NCI-H446 (cell line): ENCODE measurements around the gene DCC.

Source experiments
- DNase-seq, 2 experiments: peaks; one replicate each; lab custom pipeline; 2025; lab: John Stamatoyannopoulos, UW

The DCC gene

DNA sequence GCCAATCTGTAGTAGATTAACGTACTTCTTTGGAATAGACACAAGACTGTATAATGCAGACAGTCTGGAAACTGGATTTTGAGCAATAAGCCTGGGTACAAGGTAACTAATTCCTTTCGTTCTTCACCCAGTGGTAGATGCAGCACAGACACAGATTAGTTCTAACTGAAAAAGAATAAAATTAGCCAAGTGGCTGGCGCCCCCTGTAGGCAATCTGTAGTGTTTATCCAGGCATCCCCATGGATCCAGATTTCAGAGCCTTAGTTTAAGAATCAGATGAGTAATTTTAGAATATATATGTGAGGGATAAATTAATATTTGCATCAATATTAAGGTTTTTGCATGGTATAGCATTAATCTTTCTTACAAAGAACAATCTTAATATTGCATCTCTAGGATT, 563.9 kb downstream of the DCC start:
- DNase-seq = peak; percentile 51 to 73

DNA sequence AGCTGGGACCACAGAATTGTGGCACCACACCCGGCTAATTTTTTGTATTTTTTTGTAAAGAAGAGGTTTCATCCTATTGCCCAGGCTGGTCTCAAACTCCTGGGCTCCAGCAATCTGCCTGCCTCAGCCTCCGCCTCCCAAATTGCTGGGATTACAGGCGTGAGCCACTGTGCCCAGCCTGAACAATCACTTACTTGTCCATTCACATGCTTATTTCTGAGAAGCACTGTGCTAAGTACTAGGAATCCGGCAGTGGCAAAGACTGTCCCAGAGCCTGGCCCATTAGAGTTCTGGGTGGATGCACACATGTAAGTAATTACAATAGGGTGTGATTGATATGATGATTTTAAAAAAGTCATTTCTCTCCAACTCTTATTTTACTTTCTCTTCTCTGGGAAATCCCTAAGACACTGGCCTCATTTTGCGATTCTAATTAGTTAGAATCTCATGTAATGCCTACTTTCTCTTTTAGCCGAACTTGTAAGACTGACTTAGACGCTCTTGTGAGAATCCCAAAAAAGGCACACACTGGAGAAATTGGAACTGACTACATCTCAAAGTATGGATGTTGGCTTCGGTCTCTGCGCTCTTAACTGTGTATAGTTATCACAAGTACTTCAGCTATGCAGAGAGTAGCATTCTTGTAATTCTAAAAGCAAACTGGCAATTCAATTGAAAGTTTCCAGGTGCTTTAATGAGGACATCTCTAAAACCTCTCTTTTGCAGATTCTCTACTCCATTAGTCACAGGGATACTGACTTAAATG, 567.7 kb downstream of the DCC start:
- no peak for DNase-seq

DNA sequence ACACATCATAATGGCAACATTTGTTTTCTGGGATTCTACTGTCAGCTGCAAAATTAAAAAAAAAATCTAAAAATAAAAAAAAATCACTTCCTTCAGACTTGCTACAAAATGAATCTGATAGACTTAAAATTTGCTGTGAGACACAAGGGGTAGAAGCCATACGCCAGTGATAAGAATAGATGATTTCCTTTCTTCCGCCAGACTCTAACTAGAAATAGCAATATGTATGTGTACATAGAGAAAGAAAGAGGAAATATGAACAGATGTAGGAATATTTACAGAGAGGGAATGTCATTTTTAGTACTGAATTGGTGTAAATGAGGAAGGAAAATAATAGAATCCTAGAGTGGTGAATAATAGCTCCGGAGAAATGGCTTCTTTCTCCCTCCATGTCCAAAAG, 574.2 kb downstream of the DCC start:
- DNase-seq = no peak

DNA sequence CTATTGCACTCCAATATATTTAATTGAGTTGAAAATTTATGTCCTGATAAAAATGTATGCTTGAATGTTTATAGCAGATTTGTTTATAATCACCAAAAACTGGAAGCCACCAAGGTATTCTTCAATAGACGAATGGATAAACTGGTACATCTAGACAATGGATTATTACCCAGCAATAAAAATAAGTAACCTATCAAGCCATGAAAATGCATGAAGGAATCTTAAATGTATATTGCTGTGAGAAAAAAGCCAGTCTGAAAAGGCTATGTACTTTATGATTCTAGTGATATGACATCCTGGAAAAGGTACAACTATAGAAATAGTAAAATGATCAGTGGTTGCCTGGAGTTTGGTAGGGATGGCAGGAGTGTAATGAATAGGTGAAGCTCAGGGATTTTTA, 580.7 kb downstream of the DCC start:
- DNase-seq = no peak

DNA sequence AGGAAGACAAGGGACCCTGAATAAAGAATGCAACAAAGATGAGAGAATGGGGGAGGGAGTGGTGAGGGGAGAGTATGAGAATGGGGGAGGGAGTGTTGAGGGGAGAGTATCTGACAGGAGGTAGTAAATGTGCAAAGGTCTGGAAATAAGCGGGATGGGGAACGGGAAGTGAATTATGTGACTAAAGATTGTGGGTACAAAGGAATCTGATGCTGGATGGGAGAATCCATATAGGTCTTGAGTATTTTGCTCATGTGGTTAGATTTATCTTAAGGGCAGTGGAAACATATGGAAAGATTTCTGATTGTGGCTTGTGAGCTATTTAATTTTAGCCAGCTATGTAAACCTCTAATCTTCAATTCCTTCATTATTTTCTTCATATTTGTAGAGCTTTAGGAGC, 593.4 kb downstream of the DCC start:
- DNase-seq = no peak

DNA sequence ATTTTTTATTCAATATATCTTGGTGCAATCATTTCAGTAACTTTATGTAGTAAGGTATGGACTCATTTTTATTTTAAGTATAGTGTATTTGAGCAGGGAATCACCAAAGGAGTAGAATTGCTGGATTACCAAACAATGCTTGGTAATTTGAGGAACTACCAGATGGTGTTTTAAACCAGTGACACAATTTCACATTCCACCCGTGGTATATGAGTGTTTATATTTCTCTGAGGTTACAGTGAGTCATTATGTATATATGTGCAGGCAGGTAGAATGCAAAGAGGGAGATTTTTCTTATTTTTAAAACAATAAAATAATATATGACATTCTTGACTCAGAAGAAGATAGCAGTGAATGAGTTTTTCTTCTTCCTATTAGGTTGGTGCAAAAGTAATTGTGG, 596.9 kb downstream of the DCC start:
- peak in 1 of 2 experiments; percentile 2 for DNase-seq

DNA sequence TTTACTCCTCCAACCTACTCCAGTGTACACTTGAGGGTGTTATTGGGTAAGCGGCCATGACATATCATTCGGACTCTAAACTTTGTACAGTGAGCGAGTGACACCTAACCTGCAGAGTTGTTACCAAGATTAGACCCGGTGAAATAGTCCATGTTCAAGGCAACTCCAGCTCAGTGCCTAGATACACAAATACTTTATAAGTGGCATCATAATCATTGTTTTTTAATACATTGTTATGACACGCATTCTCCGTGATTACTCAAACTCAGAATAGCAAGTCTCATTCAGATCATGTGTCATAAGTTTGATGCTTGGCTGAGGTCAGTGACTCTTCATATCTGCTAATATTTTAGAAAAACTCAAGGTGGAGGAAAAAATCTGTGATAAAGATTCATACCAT, 597.8 kb downstream of the DCC start:
- DNase-seq = no peak

DNA sequence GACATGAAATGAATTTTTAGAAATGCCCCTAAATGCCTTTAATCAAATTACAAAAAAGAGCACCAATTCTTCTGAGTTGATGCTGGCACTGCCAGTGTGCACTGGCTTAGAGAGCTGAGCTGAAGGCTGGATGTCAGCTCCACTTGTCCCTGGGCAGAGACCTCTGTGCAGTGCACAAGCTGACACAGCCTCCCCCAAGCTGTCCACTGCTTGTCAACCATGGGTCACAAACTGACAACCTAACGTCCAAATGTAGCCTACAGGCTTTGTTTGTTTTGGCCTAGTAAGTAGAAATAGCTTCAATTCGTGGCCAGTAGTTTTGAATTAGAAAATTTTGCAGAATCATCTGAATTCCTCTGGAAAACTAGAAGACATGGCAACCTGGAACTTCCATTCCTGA, 605.6 kb downstream of the DCC start:
- DNase-seq = no peak

DNA sequence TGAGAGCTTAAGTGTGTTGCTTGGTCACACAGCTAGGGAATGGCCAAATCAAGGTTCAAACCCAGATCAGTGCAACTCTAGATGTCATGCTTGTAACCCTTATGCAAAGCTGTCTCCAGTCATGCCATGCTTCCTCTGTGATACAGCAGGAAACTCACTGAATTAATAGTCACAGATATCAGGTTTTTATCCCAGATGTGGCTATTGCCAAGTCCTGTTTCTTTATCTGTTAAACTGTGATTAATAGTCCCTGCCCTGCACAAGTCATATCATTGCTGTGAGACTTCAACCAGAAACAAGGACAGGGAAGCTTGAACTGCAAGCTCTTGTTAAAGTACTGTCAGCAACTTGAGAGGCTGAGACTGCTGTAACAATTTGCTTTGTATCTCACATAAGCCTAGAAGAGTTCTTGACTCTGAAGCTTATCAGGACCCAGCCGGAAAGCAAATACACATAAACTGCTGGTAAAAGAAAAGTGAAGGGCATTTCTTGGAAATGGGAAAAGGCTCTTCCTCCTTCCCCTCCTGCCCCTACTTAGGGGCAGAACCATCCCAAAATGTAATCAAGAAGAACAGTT, 609.0 kb downstream of the DCC start:
- DNase-seq = no peak

DNA sequence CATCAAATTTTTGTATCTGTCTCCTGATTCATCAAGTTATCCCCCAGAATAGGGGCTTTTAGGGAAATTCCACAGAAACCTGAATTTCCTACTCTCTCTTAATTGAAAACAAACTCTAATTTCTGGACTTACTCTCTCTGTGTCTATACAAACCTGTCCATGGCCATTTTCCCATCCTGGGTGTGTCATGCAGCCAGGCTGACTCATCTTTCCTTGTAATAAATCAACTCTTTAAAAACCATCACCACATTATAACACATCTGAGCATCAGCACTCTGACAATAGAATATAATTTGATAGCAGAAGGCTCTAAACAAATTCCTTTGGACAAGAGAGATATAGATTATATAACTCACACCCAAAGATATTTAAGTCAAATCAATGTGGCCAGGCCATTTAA, 610.2 kb downstream of the DCC start:
- DNase-seq = no peak

DNA sequence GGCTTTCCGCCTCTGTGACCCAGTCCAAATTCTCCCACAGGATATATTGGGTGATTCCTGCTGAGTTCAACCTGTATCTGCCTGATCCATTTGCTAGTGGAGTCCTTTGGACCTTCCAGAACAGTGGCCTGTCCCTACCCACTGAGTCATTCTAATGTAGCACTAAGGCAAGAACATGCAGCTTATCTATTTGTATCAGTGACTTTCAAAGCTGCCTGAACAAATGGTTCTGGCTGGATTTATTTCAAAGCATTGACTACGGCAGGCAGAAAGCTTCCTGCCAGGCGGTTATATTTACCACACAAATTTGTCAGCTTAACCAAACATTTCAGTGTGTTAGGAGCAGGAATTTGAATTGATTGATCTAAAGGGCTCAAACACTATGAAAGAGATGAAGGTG, 613.4 kb downstream of the DCC start:
- no peak for DNase-seq

DNA sequence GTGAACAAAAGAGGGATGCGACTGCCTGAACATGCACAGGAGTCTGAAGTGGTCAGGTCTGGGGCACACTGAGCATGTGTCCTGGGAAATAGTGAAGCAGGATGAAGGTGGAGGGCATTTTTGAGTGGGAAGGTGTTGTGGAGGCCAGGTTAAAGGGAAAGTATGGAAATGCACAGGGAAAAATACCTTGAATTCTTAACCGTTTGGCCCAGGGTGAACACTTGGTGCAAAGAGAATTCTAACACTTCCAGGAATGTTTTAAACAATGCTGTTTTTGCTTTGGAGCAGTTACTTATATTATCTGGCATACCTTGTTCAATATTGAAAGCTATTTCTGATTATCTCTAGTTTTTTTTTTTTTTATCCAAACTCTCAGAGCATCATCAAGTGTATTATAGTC, 623.5 kb downstream of the DCC start:
- DNase-seq = no peak

DNA sequence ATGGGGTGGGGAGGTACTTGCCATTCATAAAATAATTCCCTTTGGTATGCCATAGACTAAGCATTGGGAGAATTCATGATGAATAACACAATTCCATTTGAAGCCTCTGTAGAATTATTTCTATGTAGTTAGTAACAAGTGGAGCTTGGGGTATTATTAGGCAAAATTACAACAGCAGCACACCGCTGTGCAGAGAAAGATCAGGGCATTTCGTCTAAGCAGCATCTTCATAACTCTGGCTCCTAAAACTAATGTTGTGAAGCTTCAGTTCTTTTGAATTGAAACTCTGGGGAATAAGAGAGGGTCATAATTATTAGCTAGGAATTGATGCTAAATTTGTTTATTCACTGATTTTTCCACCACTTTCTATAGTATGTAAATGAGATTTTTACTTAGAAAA, 630.7 kb downstream of the DCC start:
- DNase-seq = no peak

DNA sequence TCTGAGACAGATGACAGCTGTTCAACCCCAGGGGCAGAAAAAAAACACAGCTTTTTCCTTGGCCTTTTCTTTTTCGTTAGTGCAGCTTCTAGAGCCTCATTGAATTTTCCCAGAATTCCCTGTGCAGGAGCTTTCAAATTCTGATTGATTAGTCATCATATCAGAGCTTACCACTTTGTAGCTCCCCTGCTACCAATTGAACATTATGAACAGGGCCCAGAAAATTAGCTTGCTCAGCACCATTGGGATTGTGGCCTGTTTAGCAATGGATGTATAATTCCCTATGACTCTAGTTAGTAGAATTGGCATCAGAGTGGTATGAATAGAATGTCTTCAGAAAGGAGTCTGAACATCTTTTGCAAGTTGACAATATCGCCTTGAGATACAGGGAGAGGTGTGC, 631.1 kb downstream of the DCC start:
- DNase-seq = no peak

DNA sequence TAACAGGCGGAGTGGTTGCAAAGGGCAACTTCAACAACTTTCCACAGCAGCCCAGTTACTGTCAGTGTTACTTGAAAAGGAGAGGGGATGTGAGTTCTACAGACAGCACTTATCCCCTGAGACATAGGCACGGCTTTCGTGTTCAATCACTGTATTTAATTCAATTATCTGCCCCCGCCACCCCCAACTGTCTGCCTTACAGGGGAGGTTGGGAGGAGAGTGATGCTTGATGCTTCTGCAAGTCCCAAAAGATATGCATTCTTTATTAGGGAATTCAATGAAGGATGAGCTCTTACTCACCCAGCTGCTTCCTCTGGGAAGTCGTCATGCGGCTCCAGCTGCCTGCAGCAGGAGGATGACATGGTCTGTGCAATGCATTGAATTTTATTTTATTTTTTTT, 639.9 kb downstream of the DCC start:
- DNase-seq = no peak

DNA sequence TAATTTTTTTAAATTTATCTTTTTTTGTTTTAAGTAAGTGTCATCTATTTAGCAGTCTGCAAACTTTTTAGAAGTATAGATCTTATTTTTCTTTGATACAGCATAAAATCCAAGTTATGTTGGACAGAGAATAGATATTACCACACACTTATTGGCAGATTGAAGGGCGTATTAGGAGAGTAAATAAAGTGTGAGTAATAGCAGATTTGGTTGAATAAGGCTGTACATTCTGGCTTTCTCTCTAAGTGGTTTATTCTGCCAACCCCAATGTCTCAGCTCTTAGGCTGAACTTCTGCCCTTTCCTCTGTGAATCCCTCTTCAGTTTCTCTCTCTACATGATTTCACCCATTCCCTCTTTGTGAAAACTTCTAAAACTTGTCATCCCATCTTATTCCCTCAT, 651.2 kb downstream of the DCC start:
- DNase-seq = no peak

DNA sequence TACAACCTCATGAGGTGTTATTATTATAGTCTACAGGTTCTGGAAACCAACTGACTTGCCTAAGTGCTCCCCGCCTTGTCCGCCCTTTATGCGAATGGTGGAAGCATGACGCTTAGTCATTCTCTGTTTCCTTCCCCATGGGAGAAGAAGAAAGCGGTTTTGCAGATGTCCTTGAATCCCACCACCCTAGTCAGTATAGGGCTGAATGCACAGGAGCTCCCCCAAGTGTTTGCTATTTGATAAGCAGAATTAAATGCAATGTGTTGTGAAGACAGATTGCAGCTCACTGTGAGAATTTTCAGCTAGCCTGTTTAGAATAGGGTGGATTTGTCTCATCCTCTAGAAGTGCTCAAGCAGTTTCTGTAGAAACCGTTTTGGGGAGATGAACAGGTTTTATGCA, 652.0 kb downstream of the DCC start:
- peak in 1 of 2 experiments; percentile 29 for DNase-seq

DNA sequence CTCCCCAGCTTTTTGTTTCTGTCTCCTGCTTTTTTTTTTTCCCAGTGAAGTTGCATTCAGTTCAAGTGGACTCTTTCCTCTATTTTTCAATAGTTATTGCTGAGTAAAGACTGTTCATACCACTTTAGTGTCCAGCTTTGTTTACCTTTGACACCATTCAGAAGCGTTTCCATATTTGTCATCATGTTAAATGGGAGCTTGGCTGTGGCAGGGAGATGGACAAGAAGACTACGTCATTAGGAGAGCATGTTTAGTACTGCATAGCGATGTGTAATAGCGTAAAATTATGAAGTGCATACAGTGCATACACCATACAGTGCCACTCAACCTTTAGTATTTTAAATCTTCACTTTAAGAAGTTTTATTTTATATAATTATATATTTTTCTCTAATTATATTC, 655.9 kb downstream of the DCC start:
- DNase-seq = no peak

DNA sequence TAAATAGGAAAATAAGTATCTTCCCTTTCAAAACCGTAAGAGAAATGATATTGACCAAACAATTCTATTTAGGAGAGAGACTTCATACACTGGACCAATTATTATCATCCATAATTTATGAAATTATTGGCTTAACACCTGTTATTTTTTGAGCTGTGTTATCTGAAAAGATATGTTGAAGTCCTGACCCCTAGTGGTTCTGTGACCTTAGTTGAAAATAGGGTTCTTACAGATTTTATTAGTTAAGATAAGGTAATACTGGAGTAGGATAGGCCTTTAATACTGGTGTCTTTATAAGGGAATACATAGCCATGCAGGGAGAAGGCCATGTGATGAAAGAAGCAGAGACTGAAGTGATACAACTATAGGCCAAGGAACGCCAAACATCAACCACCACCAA, 659.6 kb downstream of the DCC start:
- no peak for DNase-seq

DNA sequence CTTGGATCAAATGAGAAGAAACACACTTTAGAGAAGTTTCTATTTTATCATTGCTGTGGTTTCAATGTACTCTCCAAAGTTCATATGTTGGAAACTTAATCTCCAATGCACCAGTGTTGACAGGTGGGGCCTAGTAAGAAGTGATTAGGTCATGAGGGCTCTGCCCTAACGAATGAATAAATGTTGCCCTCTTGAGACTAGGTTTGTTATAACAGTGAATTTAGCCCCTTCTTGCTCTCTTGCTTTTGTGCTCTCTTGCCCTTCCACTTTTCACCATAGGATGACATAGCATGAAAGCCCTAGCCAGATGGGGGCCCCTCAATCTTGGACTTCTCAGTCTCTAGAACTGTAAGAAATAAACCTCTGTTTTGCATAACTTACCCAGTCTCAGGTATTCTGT, 664.8 kb downstream of the DCC start:
- DNase-seq = no peak

DNA sequence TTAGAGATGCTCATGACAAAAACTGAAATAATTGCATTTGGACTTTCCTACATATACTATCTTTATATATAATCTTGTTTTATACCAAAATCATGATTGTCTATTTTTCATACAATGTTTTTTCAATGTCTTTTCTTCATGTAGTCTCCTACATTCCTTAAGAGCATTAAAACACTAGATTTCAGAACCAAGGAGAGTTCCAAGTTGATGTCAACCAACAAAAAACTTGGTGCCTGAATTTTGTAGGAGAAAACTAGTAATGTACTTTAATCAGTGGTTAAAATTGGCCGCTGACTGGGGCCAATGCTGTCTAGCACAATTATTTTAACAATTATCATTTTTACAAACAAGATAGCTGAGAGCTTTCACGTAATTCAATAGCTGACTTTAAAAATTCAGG, 678.8 kb downstream of the DCC start:
- no peak for DNase-seq

DNA sequence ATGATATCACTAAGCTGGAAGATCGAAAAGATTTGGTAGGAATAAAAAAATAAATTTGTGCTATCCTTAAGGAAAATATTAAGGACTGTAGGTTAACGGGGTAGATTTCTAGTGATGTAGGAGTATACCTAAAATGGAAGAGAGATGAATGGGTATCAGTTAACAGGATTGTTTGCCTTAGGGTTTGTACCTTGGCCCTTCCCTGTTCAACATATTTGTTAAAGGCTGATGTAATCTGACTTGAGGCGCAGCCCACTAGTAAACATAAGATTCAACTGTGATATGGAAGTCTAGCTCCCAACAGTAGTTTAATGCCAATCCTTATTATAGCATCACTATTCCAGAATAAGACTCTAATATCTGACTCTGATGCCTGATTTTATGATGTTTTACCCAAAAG, 685.2 kb downstream of the DCC start:
- no peak for DNase-seq

DNA sequence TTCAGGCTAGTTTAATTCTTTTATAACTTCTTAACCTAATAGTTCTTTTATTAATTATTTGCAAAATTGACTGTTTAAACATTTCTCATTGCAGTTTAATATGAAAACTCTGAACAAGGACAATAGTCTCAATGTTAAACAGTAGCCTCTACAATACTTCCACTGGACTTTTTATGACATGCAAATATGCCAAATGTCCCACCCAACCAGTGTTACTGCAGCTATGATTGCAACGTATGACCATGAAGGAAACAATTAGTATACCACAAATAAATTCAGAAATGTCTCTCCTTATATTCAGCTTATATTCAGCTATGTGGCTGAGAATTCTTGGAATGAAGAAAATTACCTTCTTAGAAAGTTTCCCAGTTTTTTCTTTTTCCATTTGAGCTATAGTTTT, 688.6 kb downstream of the DCC start:
- DNase-seq = no peak

DNA sequence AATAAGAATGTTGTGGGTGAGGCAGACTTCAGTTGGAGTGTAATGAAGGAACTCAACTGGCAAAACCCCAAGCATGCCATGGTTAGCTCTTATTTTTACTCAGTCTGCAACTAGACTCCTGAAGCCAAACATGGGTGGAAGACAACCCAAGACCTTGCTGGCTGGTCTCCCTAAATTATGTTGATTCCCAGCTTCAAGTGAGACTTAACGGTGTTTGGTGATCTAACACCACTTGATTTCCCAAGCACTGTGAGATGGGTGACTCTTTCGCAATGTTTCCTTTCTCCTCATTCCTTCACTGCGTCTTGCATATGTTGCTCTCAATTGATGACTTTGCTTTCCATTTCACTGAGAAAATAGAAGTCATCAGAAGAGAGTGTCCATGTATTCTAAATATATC, 693.1 kb downstream of the DCC start:
- no peak for DNase-seq
